Islet precursor cell (in vitro differentiated cells): Measurements from ENCODE around the gene INPP4A.

Experiments used
- DNase-seq: peaks from one replicate; pipeline ENCODE4 v3.0.0-alpha.2; 2018

The INPP4A gene

GRCh38 chr2:98545591-98545990 is 100.9 kb downstream of the INPP4A start:
- DNase-seq, result no peak

DNA sequence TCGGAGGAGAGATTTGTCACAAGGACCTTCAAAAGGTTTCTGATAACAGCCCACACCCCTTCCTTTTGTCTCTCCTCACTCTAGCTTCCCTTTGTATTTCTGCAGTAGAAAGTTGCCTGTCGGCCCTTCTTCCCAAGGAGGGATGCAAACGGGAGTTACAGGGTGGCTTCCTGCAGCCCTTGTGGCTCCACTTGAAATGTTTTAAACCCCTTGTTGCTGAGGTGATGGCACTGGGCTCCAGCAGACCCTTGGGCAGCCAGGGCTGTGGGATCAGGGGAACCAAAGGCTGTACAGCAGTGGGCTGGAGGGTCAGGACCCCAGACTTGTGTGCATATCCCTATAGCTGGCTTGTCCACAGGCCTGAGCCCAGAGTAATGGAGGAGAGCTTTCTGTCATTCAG is 101.5 kb downstream of the INPP4A start:
- DNase-seq, result no peak

- no peak for DNase-seq
These were observed 102.6 kb downstream of the INPP4A start for GRCh38 chr2:98547092-98547790.

DNA sequence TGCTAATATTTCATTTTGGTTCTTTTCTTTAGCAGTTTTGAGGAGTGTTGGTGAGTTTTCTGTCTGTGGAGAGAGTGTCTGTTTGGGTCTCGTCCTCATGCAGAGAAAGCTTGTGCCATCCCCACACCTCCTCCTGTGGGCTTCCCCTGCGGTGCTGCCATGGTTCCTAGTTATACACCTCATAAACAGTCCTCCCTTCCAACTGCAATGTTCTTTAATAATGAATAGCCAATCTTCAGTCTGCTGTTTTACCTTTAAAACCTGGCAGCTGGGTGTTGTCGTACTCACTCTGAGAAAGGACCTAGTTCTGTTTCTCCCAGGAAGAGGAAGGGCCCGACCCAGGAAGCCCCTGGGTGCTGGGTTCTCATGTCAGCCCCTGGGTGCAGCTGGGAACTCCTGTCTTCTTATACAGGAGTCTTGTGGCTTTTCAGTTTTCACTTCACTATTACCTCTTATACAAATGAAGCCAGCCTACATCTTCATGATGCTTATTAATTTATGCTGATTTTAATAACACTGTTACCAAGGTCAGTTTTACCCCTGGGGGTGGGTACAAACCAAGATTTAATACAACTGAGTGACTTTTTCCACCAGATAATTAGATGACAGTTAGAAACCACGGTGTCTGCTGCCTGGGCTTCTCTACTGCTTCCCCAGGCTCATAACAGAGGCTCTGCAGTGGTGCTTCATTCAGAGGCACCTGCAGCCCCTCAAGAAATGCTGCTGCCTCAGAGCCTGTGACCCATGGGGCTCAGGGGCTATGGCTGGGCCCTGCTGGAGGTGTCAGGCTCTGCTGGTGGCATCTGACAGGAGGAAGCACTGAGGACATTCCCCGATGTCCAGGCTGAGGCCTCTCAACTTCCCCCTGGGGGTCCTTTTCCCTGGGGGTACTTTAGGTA is 104.5 kb downstream of the INPP4A start:
- DNase-seq, result no peak

GRCh38 chr2:98550165-98550564 is 105.5 kb downstream of the INPP4A start:
- no peak for DNase-seq

GRCh38 chr2:98551316-98551715 is 106.7 kb downstream of the INPP4A start:
- DNase-seq, result peak; percentile 5

GRCh38 chr2:98552499-98553179 is 108.0 kb downstream of the INPP4A start:
- peak; percentile 43 for DNase-seq

DNA sequence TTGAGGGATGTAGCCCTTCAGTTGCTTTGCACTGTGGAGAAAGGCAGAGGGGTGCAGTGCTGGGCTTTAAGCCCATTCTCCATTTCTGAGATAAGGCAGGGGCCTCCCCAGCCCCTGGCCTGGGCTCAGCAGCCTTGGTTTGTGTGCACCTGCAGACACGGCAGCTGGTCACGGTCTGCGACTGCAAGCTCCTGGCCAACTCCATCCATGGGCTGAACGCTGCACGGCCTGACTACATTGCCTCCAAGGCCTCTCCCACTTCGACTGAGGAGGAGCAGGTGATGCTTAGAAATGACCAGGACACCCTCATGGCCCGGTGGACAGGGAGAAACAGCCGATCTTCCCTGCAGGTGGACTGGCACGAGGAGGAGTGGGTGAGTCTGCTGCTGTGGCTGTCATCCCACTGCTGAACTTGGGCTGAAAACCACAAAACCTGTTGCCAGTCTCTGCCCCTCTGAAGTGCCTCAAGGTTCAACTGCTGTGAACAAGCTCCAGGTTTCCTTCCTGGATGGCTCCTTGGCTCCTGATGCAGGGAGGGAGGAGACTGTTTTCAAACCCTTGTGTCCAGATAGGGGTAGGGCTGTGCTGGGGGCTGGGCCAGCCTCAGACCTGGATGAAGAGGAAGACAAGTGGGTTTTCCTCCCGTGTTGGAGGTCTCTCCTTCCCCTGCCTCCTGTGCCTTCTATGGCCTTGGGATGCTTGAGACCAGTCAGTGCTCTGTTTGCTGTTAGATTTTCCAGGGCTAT is 109.6 kb downstream of the INPP4A start:
- DNase-seq, result no peak

DNA sequence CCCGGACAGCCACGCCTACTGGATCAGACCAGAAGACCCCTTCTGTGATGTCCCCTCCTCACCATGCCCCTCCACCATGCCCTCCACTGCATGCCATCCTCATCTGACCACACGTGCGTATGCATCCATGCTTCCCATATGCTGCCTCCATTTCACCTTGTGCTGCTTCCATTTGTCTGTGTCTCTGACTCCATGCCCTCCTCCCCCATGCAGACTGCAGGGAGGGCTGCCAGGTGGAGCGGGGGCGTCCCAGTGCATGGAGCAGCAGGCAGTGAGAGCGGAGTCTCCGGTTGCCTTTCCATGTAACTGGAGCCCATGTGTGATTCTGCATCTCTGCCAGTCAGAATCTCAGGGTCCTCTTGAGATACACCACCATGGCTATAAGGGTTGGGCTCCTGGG is 111.0 kb downstream of the INPP4A start:
- DNase-seq, result no peak

DNA sequence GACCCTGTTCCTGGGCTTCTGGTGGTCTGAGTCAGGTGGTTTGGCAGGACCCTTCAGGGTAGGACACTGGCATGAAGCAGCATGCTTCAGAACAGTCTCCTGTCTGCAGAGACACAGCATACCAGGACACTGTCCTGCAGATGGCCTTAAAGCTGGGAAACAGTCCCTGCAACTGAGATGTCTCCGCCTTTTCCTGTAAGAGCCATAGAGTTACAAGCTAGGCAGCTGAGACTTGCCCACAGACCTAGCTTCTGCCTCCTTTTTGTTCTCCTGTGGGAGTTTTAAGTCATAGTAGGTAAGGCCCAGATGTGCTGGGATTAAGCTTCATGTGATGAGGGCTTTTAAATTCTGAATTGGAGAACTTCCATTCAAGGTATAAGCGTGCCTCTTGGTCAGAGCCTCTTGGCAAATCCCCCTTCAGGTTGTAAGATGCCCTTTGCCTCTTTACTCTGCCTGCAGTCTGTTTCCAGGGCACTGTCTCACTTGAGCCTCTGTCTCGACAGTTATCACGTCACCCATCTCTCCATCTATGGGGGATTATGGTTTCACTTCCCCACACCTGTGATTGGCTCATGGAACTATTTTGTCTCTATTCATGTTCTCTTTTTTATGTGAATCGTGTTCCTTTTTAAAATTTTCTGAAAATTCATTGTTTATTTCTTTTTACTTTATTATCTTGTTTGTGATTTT is 111.8 kb downstream of the INPP4A start:
- no peak for DNase-seq

DNA sequence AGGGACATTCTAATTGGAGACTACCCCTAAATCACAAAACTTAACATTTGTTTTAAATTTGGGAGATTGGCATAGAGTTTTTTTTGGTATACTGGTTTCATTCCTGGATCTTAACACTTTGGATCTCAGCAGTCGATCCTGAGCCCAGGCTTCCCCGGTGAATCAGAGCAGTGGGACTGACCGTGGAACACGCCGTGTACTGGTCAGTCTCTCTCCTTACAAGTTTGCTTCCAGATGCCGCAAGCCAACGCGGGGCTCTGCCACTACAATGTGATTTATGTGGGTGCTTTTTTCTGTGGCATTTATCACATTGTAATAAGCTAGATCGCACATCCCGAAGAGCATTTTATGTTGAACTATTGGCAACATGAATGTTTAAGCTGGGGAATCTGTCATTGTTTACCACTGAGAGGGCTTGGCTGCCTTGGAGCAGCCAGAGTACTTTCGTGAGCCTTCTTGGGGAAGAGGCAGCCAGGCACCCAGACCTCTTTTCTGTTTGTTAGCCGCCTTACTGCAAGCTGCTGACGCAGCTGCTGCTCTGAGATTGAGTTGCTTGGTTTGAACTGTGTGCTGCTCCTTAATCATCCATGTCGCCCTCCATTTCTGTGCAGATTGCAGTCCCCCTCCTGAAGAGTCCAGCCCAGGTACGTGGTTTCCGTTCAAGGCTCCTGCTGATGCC is 114.3 kb downstream of the INPP4A start:
- DNase-seq, result no peak

DNA sequence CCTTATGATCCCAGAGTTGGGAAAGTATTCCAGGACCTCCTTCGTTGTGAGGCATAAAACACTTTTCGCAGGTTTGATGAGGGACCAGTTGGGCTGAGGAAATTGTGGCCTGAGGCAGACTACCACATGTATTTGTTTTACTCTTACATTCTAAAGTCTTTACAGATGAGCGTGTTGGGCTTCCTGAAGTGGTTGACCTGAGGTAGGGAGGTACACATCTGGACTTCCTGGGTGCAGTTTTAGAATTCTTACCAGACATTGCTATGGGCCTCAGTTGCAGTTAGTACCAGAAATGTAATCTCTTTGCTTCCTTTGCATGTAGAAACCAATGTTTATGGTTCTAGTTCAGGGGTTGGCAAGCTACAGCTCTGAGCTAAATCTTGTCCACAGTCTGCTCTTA is 114.9 kb downstream of the INPP4A start:
- DNase-seq, result no peak

- no peak for DNase-seq
These were observed 115.7 kb downstream of the INPP4A start for GRCh38 chr2:98560256-98560771.

DNA sequence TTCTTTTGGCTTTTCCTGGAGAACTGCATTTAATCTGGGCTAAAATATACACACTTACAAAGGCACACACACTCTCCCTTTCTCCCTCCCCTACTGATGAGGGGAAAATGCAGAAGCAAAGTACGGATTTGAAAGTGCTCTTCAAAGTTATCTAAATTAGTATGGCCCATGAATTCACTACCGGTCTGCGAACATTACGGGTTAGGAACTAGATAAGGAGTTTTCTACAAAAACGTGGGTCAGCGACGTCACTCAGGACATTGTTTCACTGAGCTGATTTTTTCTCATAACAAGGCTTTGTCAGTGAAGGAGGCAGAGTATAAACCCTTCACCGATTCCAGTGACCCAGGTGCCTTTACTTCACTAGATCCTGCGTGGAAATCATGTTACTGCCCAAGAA is 116.4 kb downstream of the INPP4A start:
- no peak for DNase-seq

DNA sequence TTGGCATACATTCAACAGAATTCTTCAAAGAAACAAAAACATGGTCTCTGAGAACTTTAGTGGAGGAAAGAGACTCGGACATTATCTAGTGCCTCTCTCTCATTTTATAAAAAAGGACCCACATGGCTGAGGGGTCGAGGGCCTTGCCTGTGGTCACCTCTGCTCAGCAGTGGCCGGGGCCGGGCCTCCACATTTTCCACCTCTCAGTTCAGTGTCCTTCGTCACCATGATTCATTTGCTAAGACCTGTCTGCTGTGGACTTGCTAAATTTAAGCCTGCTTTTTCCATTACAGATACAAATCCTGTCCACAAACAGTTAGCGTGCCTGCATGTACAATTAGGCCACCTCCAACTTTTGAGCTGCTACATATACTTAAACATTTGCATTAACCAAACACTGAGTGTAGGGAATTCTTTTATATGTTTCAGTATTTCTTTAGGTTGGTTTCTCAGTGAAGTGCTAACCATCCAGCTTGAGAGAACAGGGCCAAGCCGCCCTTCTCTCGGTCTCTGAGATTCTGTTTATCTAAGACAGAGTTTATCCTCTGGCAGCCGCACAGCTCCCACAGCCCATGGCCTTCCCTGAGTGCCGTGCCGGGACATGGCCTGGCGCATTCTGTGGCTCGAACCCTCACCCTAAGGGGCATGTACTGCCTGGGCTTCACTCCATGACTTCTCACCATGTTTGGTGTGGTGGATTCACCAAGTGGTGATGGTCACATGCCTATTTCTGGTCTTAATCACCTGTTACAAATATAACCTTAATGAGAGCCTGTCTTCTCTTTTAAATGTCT is 117.4 kb downstream of the INPP4A start:
- DNase-seq, result no peak

- no peak for DNase-seq
These were observed 118.7 kb downstream of the INPP4A start for GRCh38 chr2:98563394-98563793.

GRCh38 chr2:98564541-98565132 is 120.0 kb downstream of the INPP4A start:
- DNase-seq, result no peak

- no peak for DNase-seq
These were observed 120.7 kb downstream of the INPP4A start for GRCh38 chr2:98565286-98565860.

DNA sequence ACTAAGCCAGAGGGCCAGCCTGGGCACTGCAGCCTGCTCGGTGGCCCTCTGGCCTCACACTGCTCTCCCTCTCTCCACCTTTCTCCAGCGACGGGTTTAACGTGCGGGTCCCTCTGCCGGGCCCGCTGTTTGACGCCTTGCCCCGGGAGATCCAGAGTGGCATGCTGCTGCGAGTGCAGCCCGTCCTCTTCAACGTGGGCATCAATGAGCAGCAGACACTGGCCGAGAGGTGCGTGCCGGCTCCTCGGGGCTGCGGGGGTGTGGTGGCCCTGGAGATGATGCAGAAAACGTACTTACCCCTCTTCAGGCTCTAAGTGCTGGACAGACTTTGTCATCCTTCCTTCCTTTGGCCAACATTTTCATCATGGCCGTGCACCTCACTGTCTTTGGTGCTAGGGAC is 121.3 kb downstream of the INPP4A start:
- DNase-seq, result no peak
